PC-9 (cell line): ENCODE data around the gene AGAP1. TPM values are rescaled to one million over a fixed set of nuclear protein-coding genes. Genes with fewer than 3 reads are reported as not detected.
"Not testable (repeated sequence)": the region's sequence is repeated elsewhere in the genome, so short reads cannot be mapped to it uniquely, and the experiment has no call there.

Source experiments
- BruUV-seq: library from RNA; stranded (reverse); fragments of 400-500 nt; replicated peaks from 2 replicates; lab custom pipeline; 2021; lab: Mats Ljungman, UMichigan
- CTCF ChIA-PET: fragments of 300-600 bp; sonication (Branson Sonifier 250); formaldehyde crosslinking; loops from one replicate; lab custom pipeline; 2022; ENCODE audit warnings: antibody characterized with exemption; lab: Charles Lee
- POLR2A ChIA-PET: fragments of 300-600 bp; sonication (Branson Sonifier 250); formaldehyde crosslinking; loops from one replicate; lab custom pipeline; 2022; ENCODE audit warnings: antibody characterized with exemption; ENCODE audit not compliant: unreplicated experiment; lab: Charles Lee
- DNase-seq, 2 experiments: peaks; one replicate each; pipeline versions ENCODE4 v3.0.0 to v3.0.0-alpha.2; 2015 to 2022; ENCODE audit warnings: mixed read lengths in 1 of 2
- H2AFZ ChIP-seq: fragments of 200-600 bp; sonication (generic); 2 replicates; pipeline ENCODE4 v1.8.1; 2017; ENCODE audit warnings: antibody characterized with exemption
- H3F3A ChIP-seq: fragments of 200-600 bp; sonication (generic); 2 replicates; pipeline ENCODE4 v1.8.1; 2017; ENCODE audit warnings: antibody characterized with exemption, mild to moderate bottlenecking, low read depth; ENCODE audit not compliant: insufficient read depth
- H3K27ac ChIP-seq: fragments of 200-600 bp; sonication (generic); 2 replicates; pipeline ENCODE4 v1.6.1; 2016; ENCODE audit warnings: mixed run types
- H3K27me3 ChIP-seq: fragments of 200-600 bp; sonication (generic); 2 replicates; pipeline ENCODE4 v1.6.1; 2016; ENCODE audit warnings: low read depth, mixed run types; ENCODE audit not compliant: insufficient read depth
- H3K36me3 ChIP-seq: fragments of 200-600 bp; sonication (generic); 2 replicates; pipeline ENCODE4 v1.6.1; 2016; ENCODE audit warnings: low read depth, mixed run types
- H3K4me1 ChIP-seq: fragments of 200-600 bp; sonication (generic); replicated peaks from 2 replicates; pipeline ENCODE4 v1.6.1; 2016; ENCODE audit warnings: mixed run types; ENCODE audit not compliant: insufficient read depth
- H3K4me2 ChIP-seq: fragments of 200-600 bp; sonication (generic); 2 replicates; pipeline ENCODE4 v1.6.1; 2017; ENCODE audit warnings: mixed run types
- H3K4me3 ChIP-seq: fragments of 200-600 bp; sonication (generic); 2 replicates; pipeline ENCODE4 v1.6.1; 2016; ENCODE audit warnings: mixed run types
- H3K79me2 ChIP-seq: fragments of 200-600 bp; sonication (generic); 2 replicates; pipeline ENCODE4 v1.6.1; 2017; ENCODE audit warnings: low read depth, mixed run types
- H3K9me2 ChIP-seq: fragments of 200-600 bp; sonication (generic); 2 replicates; pipeline ENCODE4 v1.8.1; 2017; ENCODE audit warnings: mild to moderate bottlenecking; ENCODE audit not compliant: insufficient read depth
- H3K9me3 ChIP-seq: fragments of 200-600 bp; sonication (generic); 2 replicates; pipeline ENCODE4 v1.8.1; 2016; ENCODE audit warnings: low read depth; ENCODE audit not compliant: insufficient read depth
- H4K20me1 ChIP-seq: fragments of 200-600 bp; sonication (generic); 2 replicates; pipeline ENCODE4 v1.8.1; 2017; ENCODE audit not compliant: insufficient read depth
- EZH2 ChIP-seq: fragments of 200-600 bp; sonication (generic); IDR thresholded peaks from 2 replicates; pipeline ENCODE4 v1.8.0; 2017; ENCODE audit warnings: antibody characterized with exemption, low read depth
- intact Hi-C: fragments of 100-400 bp; cut with micrococcal nuclease; formaldehyde crosslinking; loops from one replicate; pipeline ENCODE4 v1.10.0; 2022; ENCODE audit not compliant: unreplicated experiment
- total RNA-seq: library from RNA; stranded (reverse); gene quantifications from 2 replicates; pipeline ENCODE4 v1.2.3, GENCODE V29; 2021
- TF ChIP-seq, protein P1 (sequence below): fragments of 200-600 bp; sonication (generic); conservative IDR thresholded peaks from 2 replicates; pipeline ENCODE4 v1.6.1; 2017; ENCODE audit warnings: mixed run types, antibody characterized with exemption, mild to moderate bottlenecking, moderate library complexity

AGAP1 gene
- total RNA-seq, 1 experiment from 2014 or later = 91.4 TPM

DNA sequence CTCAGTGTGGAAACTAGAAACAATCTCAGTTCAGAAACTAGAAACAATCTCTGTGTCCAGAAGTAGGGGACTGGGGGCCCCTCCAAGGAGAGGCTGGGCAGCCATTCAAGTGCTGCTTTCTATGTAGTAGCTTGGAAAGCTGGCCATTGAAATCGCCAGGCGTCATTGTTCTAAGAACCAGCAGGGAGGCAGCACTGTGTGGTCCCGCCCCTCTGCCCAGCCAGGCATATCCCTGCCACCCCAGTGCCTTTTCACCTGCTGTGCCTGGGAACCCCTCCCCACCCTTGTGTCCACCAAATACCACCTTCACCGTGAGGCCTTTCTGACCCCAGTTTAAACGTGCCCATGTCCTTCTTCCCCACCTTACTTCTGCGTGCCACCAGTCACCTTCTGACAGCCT is 452.7 kb downstream of the AGAP1 start:
- ChIA-PET CTCF (no interaction called here), POLR2A (interaction anchor here (0.6 kb wide), 1 partner anchor 168 kb away, joined by 5 read pairs; no protein-coding TSS in a partner anchor)
- H3K9me2 ChIP-seq = no peaks in the 10 kb centered on the region
- TF ChIP-seq EZH2 = no peak
- TF ChIP-seq, protein P1, sequence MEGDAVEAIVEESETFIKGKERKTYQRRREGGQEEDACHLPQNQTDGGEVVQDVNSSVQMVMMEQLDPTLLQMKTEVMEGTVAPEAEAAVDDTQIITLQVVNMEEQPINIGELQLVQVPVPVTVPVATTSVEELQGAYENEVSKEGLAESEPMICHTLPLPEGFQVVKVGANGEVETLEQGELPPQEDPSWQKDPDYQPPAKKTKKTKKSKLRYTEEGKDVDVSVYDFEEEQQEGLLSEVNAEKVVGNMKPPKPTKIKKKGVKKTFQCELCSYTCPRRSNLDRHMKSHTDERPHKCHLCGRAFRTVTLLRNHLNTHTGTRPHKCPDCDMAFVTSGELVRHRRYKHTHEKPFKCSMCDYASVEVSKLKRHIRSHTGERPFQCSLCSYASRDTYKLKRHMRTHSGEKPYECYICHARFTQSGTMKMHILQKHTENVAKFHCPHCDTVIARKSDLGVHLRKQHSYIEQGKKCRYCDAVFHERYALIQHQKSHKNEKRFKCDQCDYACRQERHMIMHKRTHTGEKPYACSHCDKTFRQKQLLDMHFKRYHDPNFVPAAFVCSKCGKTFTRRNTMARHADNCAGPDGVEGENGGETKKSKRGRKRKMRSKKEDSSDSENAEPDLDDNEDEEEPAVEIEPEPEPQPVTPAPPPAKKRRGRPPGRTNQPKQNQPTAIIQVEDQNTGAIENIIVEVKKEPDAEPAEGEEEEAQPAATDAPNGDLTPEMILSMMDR = no peak
- DNase-seq = no peak
- no peaks in the 10 kb centered on the region for H3K36me3 ChIP-seq
- intact Hi-C loops = no loop called here
- no peak overlapping the region for H2AFZ ChIP-seq
- BruUV-seq = no TSS peak
- H3K27me3 ChIP-seq = no peaks in the 10 kb centered on the region
- H4K20me1 ChIP-seq = peaks cover 13% of the 10 kb centered on the region
- H3K4me3 ChIP-seq = no peak overlapping the region
- H3K79me2 ChIP-seq = no peaks in the 10 kb centered on the region
- no peaks in the 10 kb centered on the region for H3K4me1 ChIP-seq
- no peaks in the 10 kb centered on the region for H3K9me3 ChIP-seq
- H3F3A ChIP-seq = no peaks in the 10 kb centered on the region; the same call in 1 of the 2 replicates
- H3K4me2 ChIP-seq = no peak overlapping the region
- H3K27ac ChIP-seq = no peak overlapping the region

DNA sequence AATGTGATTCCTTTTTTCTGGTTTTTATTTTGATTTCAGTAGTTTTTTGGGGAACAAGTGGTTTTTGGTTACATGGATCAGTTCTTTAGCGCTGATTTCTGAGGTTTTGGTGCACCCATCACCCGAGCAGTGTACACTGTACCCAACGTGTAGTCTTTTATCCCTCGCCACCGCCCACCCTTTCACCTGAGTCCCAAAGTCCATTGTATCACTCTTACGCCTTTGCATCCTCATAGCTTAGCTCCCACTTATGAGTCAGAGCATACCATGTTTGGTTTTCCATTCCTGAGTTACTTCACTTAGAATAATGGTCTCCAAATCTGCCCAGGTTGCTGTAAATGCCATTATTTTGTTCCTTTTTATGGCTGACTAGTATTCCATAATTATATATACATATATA is 453.2 kb downstream of the AGAP1 start:
- H3K4me1 ChIP-seq, CTCF ChIA-PET, H3F3A ChIP-seq, H3K4me3 ChIP-seq, intact Hi-C loops, H3K27me3 ChIP-seq, H3K79me2 ChIP-seq, H3K4me2 ChIP-seq, H3K36me3 ChIP-seq, H3K27ac ChIP-seq, BruUV-seq, DNase-seq, H2AFZ ChIP-seq, POLR2A ChIA-PET, H3K9me3 ChIP-seq, H3K9me2 ChIP-seq: not testable (repeated sequence)
- H4K20me1 ChIP-seq = peaks cover 13% of the 10 kb centered on the region

DNA sequence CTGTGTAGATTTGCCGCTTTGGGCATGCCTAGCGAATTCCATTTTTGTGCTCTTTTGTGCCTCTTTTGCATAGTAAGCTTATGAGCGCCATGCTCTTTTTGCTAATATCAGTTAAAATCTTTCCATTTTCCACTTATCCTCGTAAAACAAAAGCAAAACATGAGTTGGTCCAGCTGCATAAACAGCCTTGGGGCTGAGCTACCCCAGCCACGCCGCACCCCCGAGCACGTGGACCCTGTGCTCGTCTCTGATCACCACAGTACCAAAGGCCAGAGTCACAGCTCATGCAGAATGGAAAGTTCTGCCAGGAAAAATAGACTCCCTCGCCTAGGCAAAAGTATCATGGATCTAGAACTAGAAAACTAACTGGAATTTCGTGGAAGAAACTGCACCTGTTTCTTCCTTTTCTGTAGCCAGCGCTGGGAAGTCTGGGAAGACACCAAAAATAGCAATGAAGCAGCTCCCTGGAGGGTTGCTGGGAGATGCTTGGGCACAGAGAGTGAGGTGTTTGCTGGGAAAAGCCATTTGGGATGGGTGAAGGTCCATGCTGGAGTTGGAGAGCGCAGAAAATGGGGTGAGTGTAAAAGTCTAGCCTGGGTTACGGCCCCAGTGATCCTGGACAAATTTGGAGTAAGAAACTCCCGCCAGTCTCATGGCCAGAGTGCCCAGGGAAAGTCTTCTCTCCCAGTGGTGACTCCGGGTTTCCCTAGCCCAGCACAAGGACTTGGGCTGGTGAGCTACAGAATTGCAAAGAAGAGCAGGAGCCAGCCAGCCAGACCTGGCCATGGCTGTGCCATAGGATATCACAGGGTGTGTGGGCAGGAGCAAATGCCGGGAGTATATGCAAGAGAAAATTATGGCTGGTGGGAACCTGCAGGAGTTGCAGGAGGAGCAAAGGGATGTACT is 456.0 kb downstream of the AGAP1 start:
- no peaks in the 10 kb centered on the region for H3K36me3 ChIP-seq
- intact Hi-C loops = no loop called here
- H3K9me2 ChIP-seq = no peaks in the 10 kb centered on the region
- peaks cover 13% of the 10 kb centered on the region for H4K20me1 ChIP-seq
- H3K27me3 ChIP-seq = no peaks in the 10 kb centered on the region
- no peak overlapping the region for H3K4me3 ChIP-seq
- H3K4me1 ChIP-seq = no peaks in the 10 kb centered on the region
- no peaks in the 10 kb centered on the region for H3K79me2 ChIP-seq
- BruUV-seq = no TSS peak
- ChIA-PET POLR2A (no interaction called here), CTCF (no interaction called here)
- no peak for DNase-seq
- no peaks in the 10 kb centered on the region; the same call in 1 of the 2 replicates for H3F3A ChIP-seq
- no peak overlapping the region for H3K4me2 ChIP-seq
- no peak for TF ChIP-seq EZH2
- TF ChIP-seq, protein P1 = no peak
- H3K27ac ChIP-seq = no peak overlapping the region
- H2AFZ ChIP-seq = no peak overlapping the region
- no peaks in the 10 kb centered on the region for H3K9me3 ChIP-seq
